B cell (primary cell): ENCODE measurements around the gene NME7.

ENCODE experiments used
- CTCF ChIP-seq: fragments of 200-600 bp; IDR thresholded peaks from one replicate; pipeline ENCODE4 v1.8.0; 2022; ENCODE audit warnings: antibody characterized with exemption, mild to moderate bottlenecking
- EZH2 ChIP-seq: IDR thresholded peaks from 2 replicates; pipeline ENCODE4 v1.6.1; 2012; ENCODE audit warnings: borderline replicate concordance, low read depth, mild to moderate bottlenecking, moderate library complexity, low read length; ENCODE audit not compliant: insufficient read depth, poor library complexity, severe bottlenecking

- TF ChIP-seq CTCF (no peak), EZH2 (no peak)
Observed at GRCh38 chr1:169110689-169111447, 256.7 kb downstream of the NME7 start.
